B cell (primary cell): ENCODE measurements around the gene HSPB9. TPM values are rescaled to one million over a fixed set of nuclear protein-coding genes. Genes with fewer than 3 reads are reported as not detected.

Experiments
- ATAC-seq: fragments of 200-7000 bp; cut with Tn5 transposase; one replicate; pipeline ENCODE4 v1.10.0; 2021; ENCODE audit warnings: low read depth, mild to moderate bottlenecking, moderate number of reproducible peaks, moderate library complexity
- CTCF ChIA-PET: fragments of 350-600 bp; sonication (Branson Sonifier 250); formaldehyde crosslinking; loops from one replicate; lab custom pipeline; 2021; ENCODE audit warnings: antibody characterized with exemption, inconsistent platforms; lab: Charles Lee
- POLR2A ChIA-PET: fragments of 350-600 bp; sonication (Branson Sonifier 250); formaldehyde crosslinking; loops from one replicate; lab custom pipeline; 2021; ENCODE audit warnings: antibody characterized with exemption; lab: Charles Lee
- DNase-seq: peaks from one replicate; pipeline ENCODE4 v3.0.0; 2013
- H2AFZ ChIP-seq: 2 replicates; pipeline ENCODE4 v1.6.1; 2012; ENCODE audit warnings: mild to moderate bottlenecking, low read depth, low read length; ENCODE audit not compliant: insufficient read depth, poor library complexity, severe bottlenecking
- H3K27ac ChIP-seq, 2 donors: 1 replicate in 1 of 2; 2 replicates in 1 of 2; pipeline ENCODE4 v1.5.1; 2012 to 2013; ENCODE audit warnings: low read length in 2 of 2, mild to moderate bottlenecking in 2 of 2, moderate library complexity in 1 of 2
- H3K27me3 ChIP-seq, 4 experiments: fragments of 200-600 bp in 1 of 4; sonication (generic) in 1 of 4; replicated peaks in 1 of 4; 1 replicate in 2 of 4; 2 replicates in 2 of 4; pipeline versions ENCODE4 v1.6.1 to v1.7.0; 2013 to 2016; ENCODE audit warnings: low read length in 3 of 4, mild to moderate bottlenecking in 2 of 4, mixed read lengths in 1 of 4, moderate library complexity in 1 of 4; ENCODE audit not compliant: insufficient read depth in 4 of 4, control insufficient read depth in 3 of 4; ENCODE audit errors: control extremely low read depth in 1 of 4
- H3K36me3 ChIP-seq, 2 experiments: replicated peaks in 1 of 2; 1 replicate in 1 of 2; 2 replicates in 1 of 2; pipeline versions ENCODE4 v1.6.1 to v1.7.1; 2013; ENCODE audit warnings: low read length in 1 of 2; ENCODE audit not compliant: insufficient read depth in 2 of 2, control insufficient read depth in 1 of 2; ENCODE audit errors: control extremely low read depth in 1 of 2, extremely low read depth in 1 of 2
- H3K4me1 ChIP-seq, 2 donors: fragments of 200-600 bp in 1 of 2; sonication (generic) in 1 of 2; 1 replicate in 1 of 2; 2 replicates in 1 of 2; pipeline versions ENCODE4 v1.5.1 to v1.6.1; 2013 to 2017; ENCODE audit warnings: low read length in 2 of 2; ENCODE audit not compliant: control insufficient read depth in 2 of 2, insufficient read depth in 2 of 2
- H3K4me2 ChIP-seq: replicated peaks from 2 replicates; pipeline ENCODE3; 2012; ENCODE audit warnings: mild to moderate bottlenecking, low read depth, low read length; ENCODE audit not compliant: poor library complexity, severe bottlenecking
- H3K4me3 ChIP-seq, 5 experiments: fragments of 200-600 bp in 1 of 5; sonication (generic) in 1 of 5; 1 replicate in 3 of 5; 2 replicates in 2 of 5; pipeline versions ENCODE4 v1.5.1 to v1.7.0; 2011 to 2016; ENCODE audit warnings: low read length in 4 of 5, mild to moderate bottlenecking in 4 of 5, low read depth in 2 of 5, control low read depth in 1 of 5, moderate library complexity in 1 of 5; ENCODE audit not compliant: insufficient read depth in 1 of 5; ENCODE audit errors: control extremely low read depth in 1 of 5, extremely low read depth in 1 of 5
- H3K79me2 ChIP-seq: fragments of 200-600 bp; sonication (generic); one replicate; pipeline ENCODE4 v1.6.0; 2016; ENCODE audit warnings: low read length; ENCODE audit not compliant: control insufficient read depth, insufficient read depth
- H3K9ac ChIP-seq: fragments of 200-600 bp; sonication (generic); 2 replicates; pipeline ENCODE4 v1.6.1; 2017; ENCODE audit warnings: mild to moderate bottlenecking, low read length, moderate library complexity
- H3K9me3 ChIP-seq, 3 donors: one replicate each; pipeline versions ENCODE4 v1.6.1 to v1.7.1; 2013; ENCODE audit warnings: low read length in 2 of 3; ENCODE audit not compliant: control insufficient read depth in 2 of 3, insufficient read depth in 1 of 3; ENCODE audit errors: control extremely low read depth in 1 of 3
- H4K20me1 ChIP-seq: 2 replicates; pipeline ENCODE4 v1.6.0; 2012; ENCODE audit warnings: mild to moderate bottlenecking, low read length; ENCODE audit not compliant: insufficient read depth, control insufficient read depth, poor library complexity, severe bottlenecking
- H3K27ac Mint-ChIP-seq: one replicate; pipeline ENCODE4 v1.8.0; 2021; ENCODE audit warnings: mixed read lengths
- H3K27me3 Mint-ChIP-seq: one replicate; pipeline ENCODE4 v1.8.0; 2021; ENCODE audit warnings: mixed read lengths
- H3K4me1 Mint-ChIP-seq: one replicate; pipeline ENCODE4 v1.8.0; 2021; ENCODE audit warnings: mixed read lengths
- H3K4me3 Mint-ChIP-seq: one replicate; pipeline ENCODE4 v1.8.0; 2021; ENCODE audit warnings: mixed read lengths
- H3K9me3 Mint-ChIP-seq: one replicate; pipeline ENCODE4 v1.8.0; 2022; ENCODE audit warnings: mixed read lengths; ENCODE audit not compliant: insufficient read depth
- EZH2 ChIP-seq: IDR thresholded peaks from 2 replicates; pipeline ENCODE4 v1.6.1; 2012; ENCODE audit warnings: borderline replicate concordance, low read depth, mild to moderate bottlenecking, moderate library complexity, low read length; ENCODE audit not compliant: insufficient read depth, poor library complexity, severe bottlenecking
- WGBS: methylation state at CpG from one replicate; pipeline ENCODE4 v1.1.5; 2013; ENCODE audit warnings: missing lambda C conversion rate; ENCODE audit not compliant: insufficient coverage; 5-methylcytosine and 5-hydroxymethylcytosine counted together
- intact Hi-C: fragments of 100-400 bp; cut with micrococcal nuclease; formaldehyde crosslinking; loops from one replicate; pipeline ENCODE4 v1.10.0; 2022
- polyA plus RNA-seq: library from polyadenylated mRNA; depleted of rRNA; stranded (reverse); fragments of >200 nt; gene quantifications from 2 replicates; pipeline ENCODE4 v1.2.3, GENCODE V29; 2012
- total RNA-seq, 2 donors: library from RNA; stranded (reverse); fragments of 120-200 nt in 1 of 2; gene quantifications; 1 replicate in 1 of 2; 2 replicates in 1 of 2; pipeline versions ENCODE4 v1.2.3 to v1.2.4, GENCODE V29; 2013 to 2022
- TF ChIP-seq, protein P1 (sequence below): fragments of 200-600 bp; IDR thresholded peaks from one replicate; pipeline ENCODE4 v1.8.0; 2022; ENCODE audit warnings: antibody characterized with exemption, mild to moderate bottlenecking

HSPB9 gene
- total and polyA plus RNA-seq, 2 donors (not counting 1 experiment from before 2014, with no cell fraction given), result 0.09 TPM; not detected in 1

DNA sequence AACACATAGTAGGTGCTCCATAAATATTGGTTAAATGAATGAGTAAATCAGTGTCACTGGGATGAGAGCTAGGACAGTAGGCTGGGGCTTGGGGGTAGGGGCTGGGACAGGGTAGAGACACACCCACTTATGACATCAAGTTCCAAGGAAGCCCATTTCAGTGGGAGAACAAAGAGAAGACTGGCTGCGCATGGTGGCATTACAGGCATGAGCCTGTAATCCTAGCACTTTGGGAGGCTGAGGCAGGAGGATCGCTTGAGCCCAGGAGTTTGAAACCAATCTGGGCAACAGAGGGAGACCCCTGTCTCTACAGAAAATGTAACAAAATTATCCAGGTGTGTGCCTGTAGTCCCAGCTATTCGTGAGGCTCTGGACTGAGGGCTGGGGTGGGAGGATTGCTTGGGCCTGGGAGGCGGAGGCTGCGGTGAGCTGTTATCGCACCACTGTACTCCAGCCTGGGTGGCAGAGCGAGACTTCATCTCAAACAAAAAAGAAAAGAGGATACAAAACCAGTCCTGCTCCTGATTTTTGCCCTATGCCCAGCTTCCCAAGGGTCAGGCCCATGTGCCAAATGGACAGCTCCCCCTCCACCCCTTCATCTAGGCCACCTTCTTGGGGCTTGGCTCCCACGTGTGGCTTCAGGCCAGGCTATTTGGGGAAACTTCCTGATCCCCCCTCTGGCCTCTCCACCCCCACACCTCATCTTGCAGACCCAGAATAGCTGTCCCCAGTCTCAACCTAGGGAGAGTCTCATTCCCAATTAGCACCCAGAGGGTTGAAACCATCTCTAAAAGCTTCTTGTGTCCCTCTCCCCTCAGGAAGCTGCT, 31.4 kb upstream of the HSPB9 start:
- ChIA-PET CTCF (interaction anchor here (0.7 to 1.1 kb wide), 4 partner anchors 16 to 401 kb away, joined by 3 read pairs; no protein-coding TSS in a partner anchor), POLR2A (no interaction called here)
- Mint-ChIP-seq H3K27me3 (peaks cover 29% of the 10 kb centered on the region), H3K27ac (no peak overlapping the region), H3K9me3 (no peaks in the 10 kb centered on the region), H3K4me3 (no peak overlapping the region), H3K4me1 (no peaks in the 10 kb centered on the region)
- no peak for DNase-seq
- H3K36me3 ChIP-seq, result no peaks in the 10 kb centered on the region
- no peak overlapping the region for H3K4me2 ChIP-seq
- no peaks in the 10 kb centered on the region for H3K4me1 ChIP-seq
- no peak overlapping the region for H3K27ac ChIP-seq
- H3K9me3 ChIP-seq, result no peaks in the 10 kb centered on the region
- no peak for ATAC-seq
- no peak overlapping the region for H3K4me3 ChIP-seq
- no peaks in the 10 kb centered on the region for H3K79me2 ChIP-seq
- H3K27me3 ChIP-seq, result peaks cover 0 to 4% (median 1%) of the 10 kb centered on the region in 4 experiments
- intact Hi-C loops, result no loop called here
- WGBS, result 75% methylated on average over 5 of the region's 8 CpGs
- no peak overlapping the region for H2AFZ ChIP-seq
- no peak overlapping the region for H3K9ac ChIP-seq
- TF ChIP-seq, protein P1, sequence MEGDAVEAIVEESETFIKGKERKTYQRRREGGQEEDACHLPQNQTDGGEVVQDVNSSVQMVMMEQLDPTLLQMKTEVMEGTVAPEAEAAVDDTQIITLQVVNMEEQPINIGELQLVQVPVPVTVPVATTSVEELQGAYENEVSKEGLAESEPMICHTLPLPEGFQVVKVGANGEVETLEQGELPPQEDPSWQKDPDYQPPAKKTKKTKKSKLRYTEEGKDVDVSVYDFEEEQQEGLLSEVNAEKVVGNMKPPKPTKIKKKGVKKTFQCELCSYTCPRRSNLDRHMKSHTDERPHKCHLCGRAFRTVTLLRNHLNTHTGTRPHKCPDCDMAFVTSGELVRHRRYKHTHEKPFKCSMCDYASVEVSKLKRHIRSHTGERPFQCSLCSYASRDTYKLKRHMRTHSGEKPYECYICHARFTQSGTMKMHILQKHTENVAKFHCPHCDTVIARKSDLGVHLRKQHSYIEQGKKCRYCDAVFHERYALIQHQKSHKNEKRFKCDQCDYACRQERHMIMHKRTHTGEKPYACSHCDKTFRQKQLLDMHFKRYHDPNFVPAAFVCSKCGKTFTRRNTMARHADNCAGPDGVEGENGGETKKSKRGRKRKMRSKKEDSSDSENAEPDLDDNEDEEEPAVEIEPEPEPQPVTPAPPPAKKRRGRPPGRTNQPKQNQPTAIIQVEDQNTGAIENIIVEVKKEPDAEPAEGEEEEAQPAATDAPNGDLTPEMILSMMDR, result no peak
- TF ChIP-seq EZH2, result no peak
- no peaks in the 10 kb centered on the region for H4K20me1 ChIP-seq

DNA sequence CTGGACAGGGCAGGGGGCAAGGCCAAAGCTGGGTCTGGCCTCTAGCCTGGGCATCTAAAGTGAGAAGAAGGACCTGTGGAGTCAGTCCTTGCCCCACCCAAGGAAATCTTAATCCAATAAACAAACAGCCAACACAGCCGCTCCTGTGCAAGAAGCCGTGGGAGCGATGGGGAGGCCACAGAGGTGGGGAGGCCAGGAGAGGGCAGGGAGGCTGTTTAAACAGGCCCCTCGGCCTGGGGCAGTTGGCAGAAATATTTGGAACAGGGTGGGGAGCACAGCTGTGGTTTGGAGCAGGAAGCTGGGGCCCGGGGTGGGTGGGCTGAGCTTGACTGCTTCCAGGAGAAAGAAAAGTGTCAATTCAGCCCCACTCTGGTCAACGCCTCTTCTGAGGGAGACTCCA, 29.7 kb upstream of the HSPB9 start:
- ChIA-PET POLR2A (no interaction called here), CTCF (no interaction called here)
- no peak for TF ChIP-seq EZH2
- TF ChIP-seq, protein P1, result no peak
- peaks cover 0 to 20% (median 11%) of the 10 kb centered on the region in 4 experiments for H3K27me3 ChIP-seq
- H3K9me3 ChIP-seq, result no peaks in the 10 kb centered on the region
- H3K4me3 ChIP-seq, result no peak overlapping the region
- H3K27ac ChIP-seq, result no peak overlapping the region
- no peaks in the 10 kb centered on the region for H3K36me3 ChIP-seq
- ATAC-seq, result no peak
- peaks cover 34% of the 10 kb centered on the region for H3K27me3 Mint-ChIP-seq
- no peak overlapping the region for H3K4me3 Mint-ChIP-seq
- DNase-seq, result no peak
- no peak overlapping the region for H3K4me2 ChIP-seq
- H3K9me3 Mint-ChIP-seq, result no peaks in the 10 kb centered on the region
- no peak overlapping the region for H2AFZ ChIP-seq
- no peak overlapping the region for H3K27ac Mint-ChIP-seq
- H4K20me1 ChIP-seq, result no peaks in the 10 kb centered on the region
- peaks cover 8 to 10% of the 10 kb centered on the region in 2 donors for H3K4me1 ChIP-seq
- H3K9ac ChIP-seq, result no peak overlapping the region
- intact Hi-C loops, result no loop called here
- H3K4me1 Mint-ChIP-seq, result peaks cover 6% of the 10 kb centered on the region
- no peaks in the 10 kb centered on the region for H3K79me2 ChIP-seq
- 0% methylated on average over 1 of the region's 6 CpGs for WGBS
